ENCODE results near the gene SFN. TPM values are rescaled to one million over a fixed set of nuclear protein-coding genes. Genes with fewer than 3 reads are reported as not detected.

The SFN gene
- total and polyA plus RNA-seq, 2 of the 13 experiments (the other 11 are each of a cell fraction or from before 2014, with no cell fraction given) = 4.3 to 5.6 TPM

DNA sequence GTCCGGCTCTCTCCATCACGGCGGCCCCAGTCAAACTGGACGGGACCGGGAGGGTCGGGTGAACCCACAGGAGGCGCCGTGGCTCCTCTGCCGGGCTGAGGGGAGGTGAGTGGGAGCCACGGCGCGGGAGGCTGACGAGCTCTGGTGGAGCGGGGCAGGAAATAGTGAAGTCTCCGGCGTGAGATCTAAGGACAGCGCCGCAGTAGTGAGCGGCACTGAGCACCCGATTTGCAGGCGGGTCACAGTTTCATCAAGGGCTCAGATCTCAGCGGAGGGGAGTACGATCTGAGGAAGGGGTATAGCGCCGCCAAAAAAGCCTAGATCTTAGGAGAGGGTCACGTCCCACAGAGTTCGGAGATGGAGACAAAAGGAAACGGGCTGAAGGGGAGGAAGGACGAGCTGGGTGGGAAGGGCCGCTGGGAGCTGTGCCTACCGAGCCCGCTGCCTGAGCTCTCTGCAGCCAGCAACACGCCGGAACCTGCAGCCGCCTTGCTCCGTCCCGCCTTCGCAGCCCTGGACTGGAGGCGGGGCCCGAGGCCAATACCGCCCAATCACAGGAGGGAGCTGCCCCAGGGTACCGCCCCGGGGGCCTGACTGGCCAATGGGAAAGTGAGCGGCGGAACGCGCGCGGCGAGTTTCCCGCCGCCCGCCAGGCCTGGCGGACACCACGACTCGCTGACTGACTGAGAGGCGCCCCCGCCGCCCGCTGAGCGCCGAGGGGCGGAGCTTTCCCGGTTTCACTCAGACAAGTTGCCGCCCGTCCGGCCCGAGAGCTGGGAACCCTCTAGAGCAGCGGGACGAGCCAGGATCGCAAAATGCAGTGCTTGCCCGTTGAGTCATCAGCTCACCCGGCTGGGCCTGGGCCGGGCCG, 1.9 kb downstream of the SFN start (continued):
- TF ChIP-seq ZNF674 (CRISPR knock-in tag; IDR thresholded peaks at IDR 0.05; ENCODE audit: low read depth) (no peak), ZNF256 (CRISPR knock-in tag; conservative IDR thresholded peaks at IDR 0.05) (no peak), ZMAT3 (CRISPR knock-in tag; conservative IDR thresholded peaks at IDR 0.05) (0 out of 2 replicates have a peak, but pooled peaks have one; percentile 66), FOSL2 (CRISPR knock-in tag; IDR thresholded peaks at IDR 0.05) (peak; percentile 78), CBX5 (CRISPR knock-in tag; IDR thresholded peaks at IDR 0.05; ENCODE audit: borderline replicate concordance) (no peak; the same call in 1 of the 2 replicates), ZNF33B (CRISPR knock-in tag; IDR thresholded peaks at IDR 0.05) (no peak; the same call in 1 of the 2 replicates), GATAD1 (CRISPR knock-in tag; IDR thresholded peaks at IDR 0.05) (peak; percentile 50; the same call in 1 of the 2 replicates), ZSCAN25 (CRISPR knock-in tag; IDR thresholded peaks at IDR 0.05) (no peak), HNRNPLL (IDR thresholded peaks at IDR 0.05; ENCODE audit: low read depth, low read length, poor library complexity, severe bottlenecking) (peak; percentile 67), ISL2 (CRISPR knock-in tag; IDR thresholded peaks at IDR 0.05) (peak; percentile 72; the same call in 1 of the 2 replicates), TCF7L2 (IDR thresholded peaks at IDR 0.05; ENCODE audit: low read depth, low read length) (no peak), ZNF530 (CRISPR knock-in tag; IDR thresholded peaks at IDR 0.05; ENCODE audit: low read depth) (no peak), YEATS2 (CRISPR knock-in tag; IDR thresholded peaks at IDR 0.05; ENCODE audit: borderline replicate concordance) (peak; percentile 86; the same call in 1 of the 2 replicates), NFKB2 (CRISPR knock-in tag; IDR thresholded peaks at IDR 0.05; ENCODE audit: borderline replicate concordance) (no peak), GABPB1 (CRISPR knock-in tag; IDR thresholded peaks at IDR 0.05) (peak; percentile 93), GZF1 (CRISPR knock-in tag; IDR thresholded peaks at IDR 0.05) (no peak; the same call in 1 of the 2 replicates), ETV6 (CRISPR knock-in tag; conservative IDR thresholded peaks at IDR 0.05) (no peak), ZNF3 (CRISPR knock-in tag; IDR thresholded peaks at IDR 0.05) (no peak), TBL1XR1 (IDR thresholded peaks at IDR 0.05; ENCODE audit: borderline replicate concordance, low read length, partially characterized antibody) (no peak)
- TF ChIP-seq, protein P1, sequence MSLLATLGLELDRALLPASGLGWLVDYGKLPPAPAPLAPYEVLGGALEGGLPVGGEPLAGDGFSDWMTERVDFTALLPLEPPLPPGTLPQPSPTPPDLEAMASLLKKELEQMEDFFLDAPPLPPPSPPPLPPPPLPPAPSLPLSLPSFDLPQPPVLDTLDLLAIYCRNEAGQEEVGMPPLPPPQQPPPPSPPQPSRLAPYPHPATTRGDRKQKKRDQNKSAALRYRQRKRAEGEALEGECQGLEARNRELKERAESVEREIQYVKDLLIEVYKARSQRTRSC (CRISPR knock-in tag; IDR thresholded peaks at IDR 0.05; ENCODE audit: low read depth) = no peak
- TF ChIP-seq, protein P2, sequence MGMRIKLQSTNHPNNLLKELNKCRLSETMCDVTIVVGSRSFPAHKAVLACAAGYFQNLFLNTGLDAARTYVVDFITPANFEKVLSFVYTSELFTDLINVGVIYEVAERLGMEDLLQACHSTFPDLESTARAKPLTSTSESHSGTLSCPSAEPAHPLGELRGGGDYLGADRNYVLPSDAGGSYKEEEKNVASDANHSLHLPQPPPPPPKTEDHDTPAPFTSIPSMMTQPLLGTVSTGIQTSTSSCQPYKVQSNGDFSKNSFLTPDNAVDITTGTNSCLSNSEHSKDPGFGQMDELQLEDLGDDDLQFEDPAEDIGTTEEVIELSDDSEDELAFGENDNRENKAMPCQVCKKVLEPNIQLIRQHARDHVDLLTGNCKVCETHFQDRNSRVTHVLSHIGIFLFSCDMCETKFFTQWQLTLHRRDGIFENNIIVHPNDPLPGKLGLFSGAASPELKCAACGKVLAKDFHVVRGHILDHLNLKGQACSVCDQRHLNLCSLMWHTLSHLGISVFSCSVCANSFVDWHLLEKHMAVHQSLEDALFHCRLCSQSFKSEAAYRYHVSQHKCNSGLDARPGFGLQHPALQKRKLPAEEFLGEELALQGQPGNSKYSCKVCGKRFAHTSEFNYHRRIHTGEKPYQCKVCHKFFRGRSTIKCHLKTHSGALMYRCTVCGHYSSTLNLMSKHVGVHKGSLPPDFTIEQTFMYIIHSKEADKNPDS (CRISPR knock-in tag; IDR thresholded peaks at IDR 0.05) = peak; percentile 18; the same call in 1 of the 2 replicates
- TF ChIP-seq, protein P3, sequence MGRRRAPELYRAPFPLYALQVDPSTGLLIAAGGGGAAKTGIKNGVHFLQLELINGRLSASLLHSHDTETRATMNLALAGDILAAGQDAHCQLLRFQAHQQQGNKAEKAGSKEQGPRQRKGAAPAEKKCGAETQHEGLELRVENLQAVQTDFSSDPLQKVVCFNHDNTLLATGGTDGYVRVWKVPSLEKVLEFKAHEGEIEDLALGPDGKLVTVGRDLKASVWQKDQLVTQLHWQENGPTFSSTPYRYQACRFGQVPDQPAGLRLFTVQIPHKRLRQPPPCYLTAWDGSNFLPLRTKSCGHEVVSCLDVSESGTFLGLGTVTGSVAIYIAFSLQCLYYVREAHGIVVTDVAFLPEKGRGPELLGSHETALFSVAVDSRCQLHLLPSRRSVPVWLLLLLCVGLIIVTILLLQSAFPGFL (CRISPR knock-in tag; IDR thresholded peaks at IDR 0.05) = 0 out of 2 replicates have a peak, but pooled peaks have one; percentile 15
- TF ChIP-seq, protein P4, sequence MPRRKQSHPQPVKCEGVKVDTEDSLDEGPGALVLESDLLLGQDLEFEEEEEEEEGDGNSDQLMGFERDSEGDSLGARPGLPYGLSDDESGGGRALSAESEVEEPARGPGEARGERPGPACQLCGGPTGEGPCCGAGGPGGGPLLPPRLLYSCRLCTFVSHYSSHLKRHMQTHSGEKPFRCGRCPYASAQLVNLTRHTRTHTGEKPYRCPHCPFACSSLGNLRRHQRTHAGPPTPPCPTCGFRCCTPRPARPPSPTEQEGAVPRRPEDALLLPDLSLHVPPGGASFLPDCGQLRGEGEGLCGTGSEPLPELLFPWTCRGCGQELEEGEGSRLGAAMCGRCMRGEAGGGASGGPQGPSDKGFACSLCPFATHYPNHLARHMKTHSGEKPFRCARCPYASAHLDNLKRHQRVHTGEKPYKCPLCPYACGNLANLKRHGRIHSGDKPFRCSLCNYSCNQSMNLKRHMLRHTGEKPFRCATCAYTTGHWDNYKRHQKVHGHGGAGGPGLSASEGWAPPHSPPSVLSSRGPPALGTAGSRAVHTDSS (CRISPR knock-in tag; conservative IDR thresholded peaks at IDR 0.05) = no peak
- TF ChIP-seq, protein P5, sequence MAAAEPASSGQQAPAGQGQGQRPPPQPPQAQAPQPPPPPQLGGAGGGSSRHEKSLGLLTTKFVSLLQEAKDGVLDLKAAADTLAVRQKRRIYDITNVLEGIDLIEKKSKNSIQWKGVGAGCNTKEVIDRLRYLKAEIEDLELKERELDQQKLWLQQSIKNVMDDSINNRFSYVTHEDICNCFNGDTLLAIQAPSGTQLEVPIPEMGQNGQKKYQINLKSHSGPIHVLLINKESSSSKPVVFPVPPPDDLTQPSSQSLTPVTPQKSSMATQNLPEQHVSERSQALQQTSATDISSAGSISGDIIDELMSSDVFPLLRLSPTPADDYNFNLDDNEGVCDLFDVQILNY (CRISPR knock-in tag; conservative IDR thresholded peaks at IDR 0.05) = peak; percentile 95

Data from HepG2 (cell line).